GM10266 (cell line): Measurements from ENCODE around the gene CAMK1D.

Experiments
- DNase-seq: peaks from one replicate; pipeline ENCODE4 v3.0.0; 2012; ENCODE audit errors: extremely low spot score
- TF ChIP-seq, protein P1 (sequence below): IDR thresholded peaks from 2 replicates; pipeline ENCODE4 v1.5.1; 2012; ENCODE audit warnings: mild to moderate bottlenecking, low read depth; ENCODE audit not compliant: control insufficient read depth, insufficient read depth; ENCODE audit errors: missing control alignments

CAMK1D gene

DNA sequence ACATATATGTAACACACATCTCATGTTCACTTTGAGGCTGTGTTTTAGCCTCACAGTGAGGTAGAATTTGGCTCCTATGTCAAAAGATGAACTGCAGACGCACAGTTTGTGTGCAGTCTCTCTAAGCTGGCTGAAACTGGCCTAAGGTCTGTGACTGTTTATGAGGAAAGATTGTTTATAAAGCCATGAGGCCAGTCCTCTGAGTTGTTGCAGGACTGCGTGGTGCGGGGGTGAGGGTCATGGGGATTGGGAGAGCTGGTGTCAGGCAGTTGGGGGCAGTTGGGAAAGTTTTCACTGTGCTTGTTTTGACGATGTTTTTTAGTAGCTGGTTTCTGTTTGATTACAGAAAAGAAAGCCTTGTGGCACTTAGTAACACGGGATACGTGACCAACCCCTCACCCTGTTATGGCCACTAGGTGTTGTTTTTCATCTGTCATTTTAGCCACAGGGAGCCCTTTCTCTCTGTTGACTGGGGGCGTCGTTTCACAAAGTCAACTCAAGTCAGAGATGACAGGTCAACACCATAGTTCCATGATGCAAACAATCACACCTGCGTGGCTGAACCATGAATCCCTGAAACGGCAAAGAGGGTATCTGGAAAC lies 341.3 kb downstream of the CAMK1D start:
- TF ChIP-seq, protein P1, sequence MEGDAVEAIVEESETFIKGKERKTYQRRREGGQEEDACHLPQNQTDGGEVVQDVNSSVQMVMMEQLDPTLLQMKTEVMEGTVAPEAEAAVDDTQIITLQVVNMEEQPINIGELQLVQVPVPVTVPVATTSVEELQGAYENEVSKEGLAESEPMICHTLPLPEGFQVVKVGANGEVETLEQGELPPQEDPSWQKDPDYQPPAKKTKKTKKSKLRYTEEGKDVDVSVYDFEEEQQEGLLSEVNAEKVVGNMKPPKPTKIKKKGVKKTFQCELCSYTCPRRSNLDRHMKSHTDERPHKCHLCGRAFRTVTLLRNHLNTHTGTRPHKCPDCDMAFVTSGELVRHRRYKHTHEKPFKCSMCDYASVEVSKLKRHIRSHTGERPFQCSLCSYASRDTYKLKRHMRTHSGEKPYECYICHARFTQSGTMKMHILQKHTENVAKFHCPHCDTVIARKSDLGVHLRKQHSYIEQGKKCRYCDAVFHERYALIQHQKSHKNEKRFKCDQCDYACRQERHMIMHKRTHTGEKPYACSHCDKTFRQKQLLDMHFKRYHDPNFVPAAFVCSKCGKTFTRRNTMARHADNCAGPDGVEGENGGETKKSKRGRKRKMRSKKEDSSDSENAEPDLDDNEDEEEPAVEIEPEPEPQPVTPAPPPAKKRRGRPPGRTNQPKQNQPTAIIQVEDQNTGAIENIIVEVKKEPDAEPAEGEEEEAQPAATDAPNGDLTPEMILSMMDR = no peak
- peak; percentile 15 for DNase-seq

DNA sequence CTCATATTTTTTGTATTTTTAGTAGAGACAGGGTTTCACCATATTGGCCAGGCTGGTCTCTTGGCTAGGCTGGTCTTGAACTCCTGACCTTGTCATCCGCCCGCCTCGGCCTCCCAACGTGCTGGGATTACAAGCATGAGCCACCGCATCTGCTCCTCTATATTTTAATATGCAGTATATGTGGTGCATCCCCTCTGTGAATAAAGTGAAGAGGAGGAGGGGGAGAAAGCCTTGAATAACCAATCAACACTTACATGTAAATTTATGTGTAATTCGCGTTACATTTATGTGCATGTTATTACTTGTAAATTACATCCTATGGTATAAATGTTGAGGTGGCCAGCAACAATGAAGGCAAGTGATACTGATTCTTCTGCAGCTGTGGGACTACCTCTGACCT lies 342.2 kb downstream of the CAMK1D start:
- no peak for DNase-seq
- TF ChIP-seq, protein P1 = no peak

DNA sequence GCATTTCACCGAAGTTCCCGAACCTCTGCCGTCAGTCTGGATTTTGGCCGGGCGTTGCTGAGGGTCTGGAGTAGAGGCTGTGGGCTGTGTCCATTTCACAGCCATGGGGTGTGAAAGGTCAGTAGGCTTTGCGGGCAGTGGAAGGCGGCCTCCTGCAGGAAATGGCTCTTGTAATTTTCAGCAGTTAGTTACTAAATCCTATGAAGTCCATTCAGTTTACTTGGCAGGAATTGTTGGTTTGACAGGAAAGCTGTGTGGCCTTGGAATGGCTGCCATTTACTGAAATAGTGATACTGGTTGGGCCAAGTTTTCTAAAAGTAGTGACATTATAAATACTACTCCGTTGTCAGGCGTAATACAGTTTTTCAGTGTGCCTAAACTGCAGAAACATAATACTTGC lies 348.4 kb downstream of the CAMK1D start:
- TF ChIP-seq, protein P1 = no peak
- no peak for DNase-seq

DNA sequence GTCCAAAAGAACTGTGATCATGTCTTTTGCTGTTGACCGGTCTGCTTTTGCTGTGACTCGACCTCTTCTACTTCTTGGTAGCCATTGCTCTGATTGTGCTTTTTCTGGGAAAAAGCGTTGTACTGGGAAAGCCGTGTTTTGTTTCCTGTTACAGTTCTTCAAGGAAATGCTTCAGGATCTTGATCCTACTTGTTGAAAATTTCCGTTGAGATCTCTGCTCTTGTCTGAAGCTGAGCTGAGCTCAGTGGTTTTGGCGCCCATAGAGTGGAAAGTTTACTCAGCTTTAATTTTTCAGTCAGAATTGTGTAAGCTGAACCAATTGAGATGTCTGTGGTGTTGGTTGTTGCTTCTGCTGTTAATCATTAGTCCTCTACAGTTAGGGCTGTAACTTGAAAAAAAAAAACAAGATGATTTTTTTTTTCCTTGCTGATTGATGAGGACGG lies 349.9 kb downstream of the CAMK1D start:
- TF ChIP-seq, protein P1 = no peak
- DNase-seq = no peak

DNA sequence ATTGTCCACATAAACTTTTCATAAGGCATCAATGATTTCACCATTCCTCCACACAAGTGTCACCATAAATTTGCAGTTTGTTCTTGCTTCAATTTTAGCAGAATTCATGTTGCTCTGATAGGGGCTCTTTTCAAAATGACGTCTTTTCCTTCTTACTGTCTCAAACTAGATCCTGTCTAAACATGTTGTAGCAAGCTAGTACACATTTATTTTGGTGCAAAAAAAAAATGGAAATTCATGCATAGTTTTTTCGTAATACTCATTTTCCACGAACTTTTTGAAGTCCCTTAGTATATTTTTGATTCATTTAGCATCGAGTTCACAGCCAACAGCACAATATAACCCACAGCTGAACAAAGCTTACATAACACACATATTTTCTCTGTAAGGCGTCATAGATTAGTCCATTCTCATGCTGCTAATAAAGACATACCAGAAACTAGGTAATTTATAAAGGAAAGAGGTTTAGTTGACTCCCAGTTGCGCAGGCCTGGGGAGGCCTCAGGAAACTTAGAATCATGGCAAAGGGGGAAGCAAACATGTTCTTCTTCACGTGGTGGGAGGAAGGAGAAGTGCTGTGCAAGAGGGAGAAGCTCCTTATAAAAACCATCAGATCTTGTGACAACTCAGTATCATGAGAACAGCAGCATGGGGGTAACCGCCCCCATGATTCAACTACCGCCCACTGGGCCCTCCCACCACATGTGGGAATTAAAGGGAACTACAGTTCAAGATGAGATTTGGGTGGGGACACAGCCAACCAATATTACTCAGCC lies 350.6 kb downstream of the CAMK1D start:
- TF ChIP-seq, protein P1 = no peak
- DNase-seq = no peak

DNA sequence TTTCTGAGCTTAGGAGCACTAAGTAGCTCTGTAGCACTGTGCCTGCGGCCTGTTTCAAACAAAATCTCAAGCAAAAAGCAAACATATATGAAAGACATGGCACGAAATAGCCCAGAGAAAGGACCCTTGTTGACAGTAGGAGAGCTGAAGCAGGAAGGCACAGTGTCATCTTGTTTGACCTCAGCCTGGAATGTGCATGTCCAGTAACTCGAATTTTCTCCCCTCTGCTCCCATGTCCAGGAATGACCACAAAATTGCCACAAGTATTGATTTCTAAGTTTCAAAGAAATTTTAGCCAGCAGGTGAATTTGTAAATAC lies 351.2 kb downstream of the CAMK1D start:
- DNase-seq = no peak
- TF ChIP-seq, protein P1 = no peak

DNA sequence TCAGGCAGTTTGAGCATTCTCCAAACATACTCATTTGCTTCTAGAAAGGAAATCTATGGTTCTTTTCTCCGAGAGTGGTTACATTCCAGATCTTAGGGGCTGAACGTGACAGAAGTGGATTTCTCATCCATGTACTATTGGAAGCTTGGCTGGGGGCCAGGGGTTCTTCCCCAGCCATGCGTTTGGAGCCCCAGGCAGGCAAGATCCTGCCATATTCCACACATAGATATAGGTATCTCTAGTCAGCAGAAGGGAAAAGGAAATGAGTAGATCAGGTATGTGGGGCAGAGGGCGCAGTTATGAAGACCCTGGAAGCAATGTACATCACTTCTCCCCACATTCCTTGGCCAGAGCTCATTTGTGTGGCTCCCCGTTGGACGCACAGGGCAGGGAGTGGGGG lies 352.3 kb downstream of the CAMK1D start:
- DNase-seq = no peak
- TF ChIP-seq, protein P1 = no peak
